HG03558 (cell line): ENCODE results near the gene CCDC71.

ENCODE experiments used
- ATAC-seq: cut with Tn5 transposase; IDR thresholded peaks from one replicate; pipeline ENCODE4 v1.9.1; 2021; ENCODE audit warnings: moderate number of reproducible peaks; ENCODE audit not compliant: unreplicated experiment; ENCODE audit errors: extremely low read depth

Gene CCDC71

DNA sequence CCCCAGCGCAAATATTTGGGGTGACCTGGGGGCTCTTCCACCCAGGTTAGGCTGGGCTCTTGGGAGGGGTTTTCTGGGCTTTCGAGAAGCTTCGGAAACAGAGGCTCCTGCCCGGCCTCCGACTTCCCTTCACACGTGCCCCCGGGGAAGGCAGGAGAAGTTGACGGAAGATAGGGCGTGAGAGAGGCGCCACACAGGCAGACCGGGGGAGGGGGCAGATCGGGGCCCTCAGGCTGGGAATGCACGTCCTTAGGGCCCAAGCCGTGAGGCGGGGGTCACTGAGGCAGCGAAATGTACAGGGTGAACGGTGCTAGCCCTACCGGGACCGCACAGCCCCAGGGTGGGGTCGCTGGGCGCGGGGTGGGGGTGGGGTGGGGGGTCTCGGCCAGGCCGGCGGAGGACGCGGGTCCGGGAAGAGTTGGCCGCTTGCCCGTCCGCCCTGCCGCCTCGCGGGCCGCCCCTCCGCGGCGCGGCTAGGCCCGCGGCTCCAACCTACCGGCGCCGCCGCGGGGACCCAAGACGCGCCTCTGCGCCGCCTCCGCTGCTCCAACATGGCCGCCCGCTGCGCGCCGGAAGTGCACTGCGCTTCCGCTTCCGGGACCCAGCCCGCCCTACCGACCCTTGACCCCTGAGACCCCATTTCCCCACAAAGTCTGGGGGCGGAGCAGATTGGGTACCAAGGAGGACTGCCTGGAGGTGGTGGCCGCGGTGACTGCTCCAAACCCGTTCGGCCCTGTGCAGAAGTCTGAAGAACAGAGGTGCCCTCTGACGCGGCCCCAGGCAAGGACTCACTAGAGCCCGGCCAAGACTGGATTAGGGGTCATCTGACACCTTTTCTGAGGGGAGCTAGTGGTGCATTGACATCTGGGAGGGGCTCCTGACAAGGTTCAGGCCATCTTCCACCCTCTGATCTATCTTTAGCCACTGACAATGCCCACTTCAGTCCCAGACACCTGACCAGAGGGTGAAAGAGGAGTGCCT is at the start of gene CCDC71:
CCDC71 (minus strand) TSS at position 561 of the 981 bp plus-strand sequence. CDS start 2,123 bp downstream, outside the sequence.
- ATAC-seq, result no peak

DNA sequence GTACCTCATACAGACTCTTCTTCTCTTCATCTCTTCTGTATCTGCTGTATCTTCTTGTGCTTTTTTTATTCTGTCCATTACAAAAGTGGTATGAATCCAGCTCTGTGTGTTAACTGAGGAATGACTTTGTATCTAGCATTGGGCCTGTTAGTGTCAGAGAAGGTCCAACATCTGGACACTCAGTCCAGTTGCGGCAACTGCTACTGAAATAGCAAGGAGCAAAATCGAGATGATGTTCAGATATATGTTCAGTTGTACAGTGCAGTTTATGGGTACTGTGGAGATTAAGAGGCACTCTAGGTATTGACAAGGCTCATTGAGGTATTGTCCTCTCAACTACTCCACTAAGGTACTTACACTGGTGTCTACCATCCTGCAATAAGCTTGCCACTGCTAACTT is 47.9 kb upstream of the CCDC71 start:
- ATAC-seq, result no peak

DNA sequence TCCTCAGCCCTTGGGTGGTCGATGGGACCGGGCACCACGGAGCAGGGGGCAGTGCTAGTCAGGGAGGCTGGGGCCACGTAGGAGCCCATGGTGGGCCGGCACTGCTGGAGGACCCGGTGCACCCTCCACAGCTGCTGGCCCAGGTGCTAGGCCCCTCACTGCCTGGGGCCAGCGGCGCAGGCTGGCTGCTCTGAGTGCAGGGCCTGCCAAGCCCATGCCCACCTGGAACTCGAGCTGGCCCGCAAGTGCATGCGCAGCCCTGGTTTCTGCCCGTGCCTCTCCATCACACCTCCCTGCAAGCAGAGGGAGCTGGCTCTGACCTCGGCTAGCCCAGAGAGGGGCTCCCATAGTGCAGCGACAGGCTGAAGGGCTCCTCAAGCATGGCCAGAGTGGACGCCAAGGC is 47.4 kb upstream of the CCDC71 start:
- ATAC-seq, result no peak

DNA sequence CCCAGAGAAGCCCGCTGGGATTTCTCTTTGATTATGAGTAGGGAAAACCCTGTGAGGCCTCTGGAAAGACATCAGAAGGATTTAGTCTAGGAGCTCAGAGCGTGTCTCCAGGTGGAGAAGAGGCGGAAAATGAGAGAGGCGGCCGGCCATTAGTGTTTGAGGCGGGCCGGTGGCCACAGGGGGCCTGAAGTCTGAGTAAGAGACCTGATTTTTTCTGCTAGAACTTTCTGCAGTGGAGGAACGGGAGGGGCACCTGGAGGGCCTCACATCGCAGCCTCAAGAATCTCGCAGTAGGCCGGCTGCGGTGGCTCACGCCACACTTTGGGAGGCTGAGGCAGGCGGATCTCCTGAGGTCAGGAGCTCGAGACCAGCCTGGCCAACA is 33.8 kb upstream of the CCDC71 start:
- no peak for ATAC-seq

DNA sequence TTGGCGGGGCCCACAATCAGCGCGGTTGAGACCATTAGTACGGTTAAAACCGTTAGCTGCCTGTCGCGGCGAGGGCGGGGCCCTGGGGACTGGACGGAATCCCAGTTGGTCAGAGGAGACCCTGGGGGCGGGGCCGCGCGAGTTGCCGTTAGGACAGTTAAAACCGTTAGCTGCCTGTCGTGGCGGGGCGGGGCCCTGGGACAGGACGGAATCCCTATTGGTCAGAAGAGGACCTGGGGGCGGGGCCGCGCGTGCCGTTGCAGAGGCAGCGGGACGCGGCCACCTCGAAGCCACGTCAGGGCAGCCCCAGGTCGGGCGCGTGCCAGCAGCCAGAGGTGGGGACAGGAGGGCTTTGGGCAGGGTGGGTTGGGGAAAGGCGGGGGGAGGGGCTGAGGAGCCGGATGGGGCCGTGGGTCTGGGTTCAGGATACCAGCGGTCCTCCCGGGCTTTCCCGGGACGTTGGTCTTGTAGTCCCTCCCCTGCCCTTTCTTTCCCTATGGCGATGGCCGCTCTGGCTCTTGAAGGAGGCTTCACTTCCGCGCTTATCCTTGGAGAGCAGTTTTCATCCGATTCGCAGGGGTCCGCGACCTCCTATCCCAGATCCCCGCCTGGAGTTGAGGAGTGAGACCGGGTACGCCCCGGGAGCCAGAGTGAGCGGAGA is 33.2 kb upstream of the CCDC71 start:
- no peak for ATAC-seq

DNA sequence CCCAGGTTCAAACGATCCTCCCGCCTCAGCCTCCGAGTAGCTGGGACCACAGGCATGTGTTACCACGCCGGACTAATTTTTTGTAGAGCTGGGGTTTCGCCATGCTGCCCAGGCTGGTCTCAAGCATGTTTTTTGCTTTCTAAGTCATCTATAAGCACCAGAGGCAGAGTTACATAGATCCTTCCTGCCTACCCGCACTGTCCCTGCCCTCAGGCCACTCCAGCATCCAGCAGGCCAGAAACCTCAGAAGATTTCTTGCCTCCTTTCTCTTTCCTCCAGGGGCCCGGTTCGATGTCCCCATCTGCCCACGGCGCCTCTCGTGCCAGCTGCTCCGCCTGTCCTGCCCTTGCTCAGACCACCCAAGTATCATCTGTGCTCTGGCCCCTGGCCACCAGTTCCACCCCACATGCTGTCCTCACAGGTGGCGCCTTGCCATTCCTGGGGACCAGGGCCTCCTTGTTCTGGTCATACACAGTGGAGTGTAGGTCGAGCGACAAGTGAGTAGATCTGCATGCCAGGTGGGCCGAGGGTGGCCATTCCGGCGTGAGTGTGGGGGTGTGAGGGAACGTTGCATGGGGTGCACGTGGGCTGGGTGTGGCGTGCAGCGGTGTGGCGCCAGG is 32.6 kb upstream of the CCDC71 start:
- ATAC-seq, result no peak

DNA sequence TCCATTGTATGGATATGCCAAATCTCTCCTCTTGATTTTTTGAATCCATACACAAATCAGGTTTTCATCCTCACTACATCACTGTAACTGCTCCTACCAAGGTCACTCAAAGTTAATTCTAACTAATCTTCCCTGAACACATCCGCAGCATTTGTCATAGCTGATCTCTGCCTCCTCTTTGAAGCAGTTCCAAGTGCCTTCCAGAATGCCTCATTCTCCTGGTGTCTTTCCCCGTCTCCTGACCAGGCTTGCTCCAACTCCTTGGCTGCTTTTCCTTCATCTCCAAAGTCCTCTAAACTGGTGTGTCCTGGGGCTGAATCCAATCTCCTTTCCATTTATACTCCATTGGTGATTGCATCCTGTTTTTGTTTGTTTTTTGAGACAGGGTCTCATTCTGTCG is 32.0 kb upstream of the CCDC71 start:
- ATAC-seq, result no peak

DNA sequence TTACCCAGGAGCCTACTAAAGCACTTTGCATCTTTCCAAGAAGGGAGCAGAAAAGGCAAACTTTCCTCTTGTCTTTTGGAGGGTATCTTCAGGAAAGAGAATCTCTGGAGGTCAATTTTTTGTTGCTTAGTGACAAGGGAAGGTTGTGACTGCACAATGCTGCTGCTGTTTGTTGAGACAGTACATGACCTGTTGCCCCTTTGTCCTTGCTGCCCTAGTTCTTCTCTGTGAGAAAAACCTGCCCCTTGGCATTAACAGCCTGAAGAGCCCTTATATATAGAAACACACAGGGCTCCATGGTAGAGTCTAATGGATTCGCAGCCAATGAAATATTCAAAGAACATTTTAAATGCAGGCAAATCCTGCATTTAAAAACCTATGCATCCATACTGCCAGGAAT is 25.6 kb upstream of the CCDC71 start:
- no peak for ATAC-seq

DNA sequence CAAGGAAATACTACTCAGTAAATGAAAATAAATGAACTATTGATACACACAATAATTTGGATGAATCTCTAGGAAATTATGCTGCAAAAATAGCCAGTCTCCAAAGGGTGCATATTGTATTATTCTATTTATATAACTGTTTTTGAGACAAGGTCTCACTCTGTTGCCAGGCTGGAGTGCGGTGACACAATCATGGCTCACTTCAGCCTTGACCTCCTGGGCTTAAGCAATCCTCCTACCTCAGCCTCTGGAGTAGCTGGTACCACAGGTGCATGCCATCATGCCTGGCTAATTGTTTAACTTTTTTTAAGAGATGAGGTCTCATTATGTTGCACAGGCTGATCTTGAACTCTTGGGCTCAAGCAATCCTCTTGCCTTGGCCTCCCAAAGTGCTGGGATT is 17.7 kb upstream of the CCDC71 start:
- ATAC-seq, result no peak

DNA sequence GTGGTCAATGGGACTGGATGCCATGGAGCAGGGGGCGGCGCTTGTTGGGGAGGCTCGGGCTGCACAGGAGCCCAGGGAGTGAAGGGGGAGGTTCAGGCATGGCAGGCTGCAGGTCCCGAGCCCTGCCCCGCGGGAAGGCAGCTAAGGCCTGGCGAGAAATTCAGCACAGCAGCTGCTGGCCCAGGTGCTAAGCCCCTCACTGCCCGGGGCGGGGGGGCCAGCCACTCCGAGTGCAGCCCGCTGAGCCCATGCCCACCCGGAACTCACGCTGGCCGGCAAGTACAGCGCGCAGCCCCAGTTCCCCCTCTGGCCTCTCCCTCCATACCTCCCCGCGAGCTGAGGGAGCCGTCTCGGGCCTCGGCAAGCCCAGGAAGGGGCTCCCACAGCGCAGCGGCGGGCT is 16.6 kb upstream of the CCDC71 start:
- no peak for ATAC-seq

DNA sequence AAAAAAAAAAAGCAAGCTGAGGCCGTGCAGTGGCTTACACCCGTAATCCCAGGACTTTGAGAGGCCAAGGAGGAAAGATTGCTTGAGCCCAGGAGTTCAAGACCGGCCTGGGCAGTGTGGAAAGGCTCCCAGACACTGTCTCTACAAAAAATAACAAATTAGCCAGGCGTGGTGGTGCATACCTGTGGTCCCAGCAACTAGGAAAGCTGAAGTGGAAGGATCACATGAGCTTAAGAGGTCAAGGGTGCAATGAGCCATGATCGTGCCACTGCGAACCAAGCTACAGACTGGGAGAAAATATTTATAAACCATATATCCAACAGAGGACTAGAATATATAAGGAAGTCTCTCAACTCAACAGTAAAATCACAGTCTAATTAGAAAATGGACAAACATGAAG is 15.2 kb upstream of the CCDC71 start:
- no peak for ATAC-seq

DNA sequence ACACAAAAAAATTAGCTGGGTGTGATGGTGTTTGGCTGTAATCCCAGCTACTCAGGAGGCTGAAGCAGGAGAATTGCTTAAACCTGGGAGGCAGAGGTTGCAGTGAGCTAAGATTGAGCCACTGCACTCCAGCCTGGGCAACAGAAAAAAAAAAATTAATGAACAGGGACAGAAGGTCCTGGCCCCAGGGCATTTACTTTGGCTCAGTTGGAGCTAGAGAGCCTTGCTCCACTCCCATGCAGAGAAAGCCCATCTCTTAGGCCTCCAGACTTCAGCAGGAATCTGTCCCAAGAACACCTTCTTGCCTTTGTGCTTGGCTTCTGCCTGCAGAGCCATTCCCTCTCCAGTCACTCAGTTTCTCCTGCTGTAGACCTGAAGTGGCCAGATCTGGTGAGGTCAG is 14.0 kb upstream of the CCDC71 start:
- no peak for ATAC-seq

DNA sequence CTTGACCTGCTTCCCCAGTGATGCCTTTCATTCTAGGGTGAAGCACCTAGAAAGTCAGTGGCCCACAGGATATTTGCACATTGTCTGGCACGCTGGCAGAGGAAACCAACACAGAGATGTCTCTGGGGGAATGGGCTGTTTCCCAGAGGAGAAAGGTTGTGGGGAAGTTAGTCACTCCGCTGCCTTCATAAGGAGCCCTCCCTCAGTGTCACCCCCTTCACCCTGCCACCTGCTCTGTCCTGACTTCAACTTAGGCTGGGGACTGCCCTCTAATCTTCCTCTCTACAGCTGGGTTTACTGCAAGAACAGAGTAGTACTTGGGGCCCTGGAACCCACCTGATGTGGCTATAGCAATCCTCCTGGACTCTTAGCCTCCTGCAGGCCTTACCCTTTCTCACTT is 10.9 kb upstream of the CCDC71 start:
- ATAC-seq, result no peak

DNA sequence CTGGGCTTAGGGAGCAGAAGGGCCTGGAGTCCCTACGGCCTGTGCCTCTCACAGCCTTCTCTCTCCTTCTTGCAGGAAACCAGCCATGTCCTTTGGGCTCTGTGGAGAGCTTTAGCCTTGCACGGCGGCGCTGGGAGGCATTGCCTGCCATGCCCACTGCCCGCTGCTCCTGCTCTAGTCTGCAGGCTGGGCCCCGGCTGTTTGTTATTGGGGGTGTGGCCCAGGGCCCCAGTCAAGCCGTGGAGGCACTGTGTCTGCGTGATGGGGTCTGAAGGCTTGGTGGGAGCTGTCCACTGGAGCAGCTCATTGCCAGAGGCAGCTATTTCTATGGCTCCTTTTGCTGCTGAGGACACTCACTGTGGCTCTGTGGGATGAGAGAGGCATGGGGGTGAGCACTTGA is 9.4 kb upstream of the CCDC71 start:
- ATAC-seq, result no peak

DNA sequence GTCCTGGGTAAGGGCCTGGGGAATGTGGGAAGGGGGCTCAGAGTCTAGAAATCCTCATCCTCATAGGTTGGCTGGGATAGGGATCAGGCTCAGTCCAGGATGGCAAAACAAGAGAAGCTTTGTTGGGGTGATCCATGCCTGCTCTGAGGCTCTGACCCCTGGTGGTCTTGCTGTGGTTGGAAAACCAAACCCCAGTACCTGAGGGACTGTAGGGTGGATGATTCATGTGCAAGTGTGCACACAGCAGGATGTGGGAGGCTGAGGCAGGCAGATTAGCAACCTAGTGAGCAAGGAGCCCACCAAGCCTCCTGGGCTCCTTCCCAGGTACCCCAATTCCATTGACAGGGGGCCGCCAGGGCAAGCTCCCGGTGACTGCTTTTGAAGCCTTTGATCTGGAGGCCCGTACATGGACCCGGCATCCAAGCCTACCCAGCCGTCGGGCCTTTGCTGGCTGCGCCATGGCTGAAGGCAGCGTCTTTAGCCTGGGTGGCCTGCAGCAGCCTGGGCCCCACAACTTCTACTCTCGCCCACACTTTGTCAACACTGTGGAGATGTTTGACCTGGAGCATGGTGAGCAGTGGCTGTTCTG is 8.4 kb upstream of the CCDC71 start:
- ATAC-seq, result no peak

DNA sequence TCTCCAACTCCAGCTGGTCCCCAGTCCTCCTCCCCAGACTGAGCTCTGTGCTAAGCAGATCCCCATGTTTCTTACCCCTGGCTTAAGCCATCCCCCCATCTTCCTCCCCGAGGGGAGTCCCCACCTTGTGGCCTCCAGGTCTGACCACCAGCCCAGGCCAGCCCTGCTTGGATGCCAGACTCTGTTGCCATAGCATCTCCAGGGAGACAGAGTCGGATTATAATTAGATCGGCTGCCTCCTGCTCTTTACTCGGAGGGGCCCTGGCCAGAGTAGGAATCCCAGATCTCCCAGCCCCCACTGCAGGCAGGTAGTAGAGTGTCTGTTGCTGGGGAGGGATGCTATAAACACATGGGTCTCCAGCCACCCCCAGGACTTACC is 7.7 kb upstream of the CCDC71 start:
- no peak for ATAC-seq

DNA sequence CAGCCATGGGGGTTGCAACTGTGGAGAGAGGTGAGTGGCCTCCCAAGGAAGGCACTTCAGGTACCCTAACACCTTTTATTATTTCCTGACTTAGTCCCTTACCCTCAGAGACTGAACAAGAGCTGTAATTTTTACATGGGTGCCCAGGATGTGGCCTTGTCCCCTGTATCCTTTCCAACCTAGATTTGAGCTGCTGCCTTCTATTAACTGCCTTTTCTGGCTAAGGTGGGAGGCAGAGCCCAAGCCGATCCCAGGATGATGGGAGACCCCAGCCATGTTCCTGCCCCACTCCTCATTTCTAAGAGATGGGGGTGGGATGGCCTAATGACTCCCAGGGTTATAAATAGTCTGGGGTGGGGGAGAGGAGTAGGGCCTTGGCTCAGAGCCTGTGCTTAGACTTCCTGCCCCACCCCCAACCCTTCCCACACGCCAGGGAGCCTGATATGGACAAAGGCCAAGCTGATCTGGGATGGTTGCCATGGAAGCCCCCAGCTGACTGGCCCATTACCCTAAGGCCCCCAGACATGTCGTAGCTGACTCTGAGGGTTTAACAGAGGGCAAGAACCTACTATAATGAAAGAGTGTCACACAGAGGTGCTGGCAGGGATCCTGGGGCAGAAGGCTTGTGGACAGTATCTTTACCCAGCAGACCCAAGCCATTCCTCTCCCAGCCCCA is 7.1 kb upstream of the CCDC71 start:
- ATAC-seq, result no peak

DNA sequence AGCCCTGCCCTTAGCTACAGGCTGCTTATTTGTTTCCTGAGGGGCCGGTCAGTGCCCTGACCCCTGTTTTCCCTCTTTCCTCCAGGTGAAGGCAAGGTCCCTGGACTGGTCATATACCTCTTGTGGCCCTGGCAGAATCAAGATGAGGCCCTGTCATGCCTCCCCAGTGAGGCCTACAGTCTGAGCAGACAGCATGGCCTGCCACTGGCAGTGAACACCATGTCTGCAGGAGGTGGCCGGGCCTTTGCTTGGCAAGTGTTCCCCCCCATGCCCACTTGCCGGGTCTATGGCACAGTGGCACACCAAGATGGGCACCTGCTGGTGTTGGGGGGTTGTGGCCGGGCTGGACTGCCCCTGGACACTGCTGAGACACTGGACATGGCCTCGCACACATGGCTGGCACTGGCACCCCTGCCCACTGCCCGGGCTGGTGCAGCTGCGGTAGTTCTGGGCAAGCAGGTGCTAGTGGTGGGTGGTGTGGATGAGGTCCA is 6.5 kb upstream of the CCDC71 start:
- ATAC-seq, result no peak

DNA sequence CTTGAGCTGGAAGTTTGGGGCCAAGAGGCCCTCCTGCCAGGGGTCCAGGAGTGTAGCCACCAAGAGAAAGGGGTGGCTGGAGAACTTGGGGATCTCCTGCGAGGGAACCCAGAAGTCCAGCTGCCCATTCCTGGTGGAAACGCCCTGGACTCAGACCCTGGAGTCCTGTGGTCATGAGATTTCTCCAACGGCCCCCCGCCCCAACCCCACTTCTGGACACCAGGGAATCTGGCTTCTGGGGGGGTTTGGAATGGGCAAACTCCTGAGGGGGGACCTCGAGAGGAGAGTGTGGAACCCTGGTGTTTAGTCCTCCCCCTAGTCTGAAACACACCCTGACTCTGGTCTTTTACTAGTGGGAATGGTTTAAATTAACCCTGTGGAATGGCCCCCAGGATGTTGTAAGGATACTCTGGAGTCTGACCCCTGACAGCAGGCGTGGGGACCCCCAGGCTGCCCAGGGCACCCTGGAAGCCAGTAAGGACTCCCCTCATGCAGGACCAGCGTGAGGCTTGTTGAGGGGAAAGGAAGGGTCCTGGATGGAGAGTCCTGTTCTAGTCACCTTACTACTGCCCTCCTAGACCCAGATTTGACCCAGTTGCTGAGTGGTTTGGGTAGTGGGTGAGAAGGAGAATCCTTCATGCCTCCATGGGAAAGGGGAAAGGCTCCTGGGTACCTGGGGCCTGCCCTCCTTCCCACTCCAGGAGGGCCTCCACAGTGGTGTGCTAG is 5.8 kb upstream of the CCDC71 start:
- ATAC-seq, result no peak
